ENCODE results near the gene TEX13C.
"Not testable (repeated sequence)": the region's sequence is repeated elsewhere in the genome, so short reads cannot be mapped to it uniquely, and the experiment has no call there.

TEX13C gene

GRCh38 chrX:125293850-125294780 is 25.6 kb upstream of the TEX13C start:
- TF ChIP-seq, protein P1, sequence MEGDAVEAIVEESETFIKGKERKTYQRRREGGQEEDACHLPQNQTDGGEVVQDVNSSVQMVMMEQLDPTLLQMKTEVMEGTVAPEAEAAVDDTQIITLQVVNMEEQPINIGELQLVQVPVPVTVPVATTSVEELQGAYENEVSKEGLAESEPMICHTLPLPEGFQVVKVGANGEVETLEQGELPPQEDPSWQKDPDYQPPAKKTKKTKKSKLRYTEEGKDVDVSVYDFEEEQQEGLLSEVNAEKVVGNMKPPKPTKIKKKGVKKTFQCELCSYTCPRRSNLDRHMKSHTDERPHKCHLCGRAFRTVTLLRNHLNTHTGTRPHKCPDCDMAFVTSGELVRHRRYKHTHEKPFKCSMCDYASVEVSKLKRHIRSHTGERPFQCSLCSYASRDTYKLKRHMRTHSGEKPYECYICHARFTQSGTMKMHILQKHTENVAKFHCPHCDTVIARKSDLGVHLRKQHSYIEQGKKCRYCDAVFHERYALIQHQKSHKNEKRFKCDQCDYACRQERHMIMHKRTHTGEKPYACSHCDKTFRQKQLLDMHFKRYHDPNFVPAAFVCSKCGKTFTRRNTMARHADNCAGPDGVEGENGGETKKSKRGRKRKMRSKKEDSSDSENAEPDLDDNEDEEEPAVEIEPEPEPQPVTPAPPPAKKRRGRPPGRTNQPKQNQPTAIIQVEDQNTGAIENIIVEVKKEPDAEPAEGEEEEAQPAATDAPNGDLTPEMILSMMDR (IDR thresholded peaks at IDR 0.05; ENCODE audit: extremely low read depth, insufficient read depth, missing control alignments), result no peak
- in situ Hi-C loops (cut with MboI; ENCODE audit: low pct_unique_long_range_greater_than_20kb, low sequenced_read_pairs, unreplicated experiment), result no loop called here
- no peak for DNase-seq (ENCODE audit: low spot score)

DNA sequence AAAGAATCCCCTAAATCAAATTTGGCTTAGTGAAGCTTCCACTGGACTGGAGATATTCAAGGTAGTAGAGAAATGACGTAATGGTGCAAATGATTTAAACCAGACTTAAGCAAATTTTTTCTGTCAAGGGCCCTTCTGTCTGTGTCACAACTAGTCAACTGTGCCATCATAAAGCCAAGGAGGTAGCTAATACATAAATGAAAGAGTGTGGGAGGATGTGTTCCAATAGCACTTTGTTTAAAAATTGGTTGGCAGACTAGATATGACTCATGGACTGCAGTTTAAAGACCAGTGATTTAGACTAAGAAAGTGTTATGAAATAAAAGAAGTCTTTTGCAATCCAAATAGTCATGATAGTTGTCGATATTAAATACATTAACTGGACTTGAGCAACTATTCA is 24.3 kb upstream of the TEX13C start:
- TF ChIP-seq, protein P1 (IDR thresholded peaks at IDR 0.05; ENCODE audit: extremely low read depth, insufficient read depth, missing control alignments), result no peak
- no peak for DNase-seq (ENCODE audit: low spot score)
- in situ Hi-C loops (cut with MboI; ENCODE audit: low pct_unique_long_range_greater_than_20kb, low sequenced_read_pairs, unreplicated experiment), result no loop called here

GRCh38 chrX:125298871-125299270 is 20.8 kb upstream of the TEX13C start:
- TF ChIP-seq, protein P1 (IDR thresholded peaks at IDR 0.05; ENCODE audit: extremely low read depth, insufficient read depth, missing control alignments), result no peak
- in situ Hi-C loops (cut with MboI; ENCODE audit: low pct_unique_long_range_greater_than_20kb, low sequenced_read_pairs, unreplicated experiment), result no loop called here
- DNase-seq (ENCODE audit: low spot score), result no peak

GRCh38 chrX:125306335-125306866 is 13.3 kb upstream of the TEX13C start:
- in situ Hi-C loops (cut with MboI; ENCODE audit: low pct_unique_long_range_greater_than_20kb, low sequenced_read_pairs, unreplicated experiment), result no loop called here
- no peak for DNase-seq (ENCODE audit: low spot score)
- TF ChIP-seq, protein P1 (IDR thresholded peaks at IDR 0.05; ENCODE audit: extremely low read depth, insufficient read depth, missing control alignments), result no peak

- no peak for DNase-seq (ENCODE audit: low spot score)
- in situ Hi-C loops (cut with MboI; ENCODE audit: low pct_unique_long_range_greater_than_20kb, low sequenced_read_pairs, unreplicated experiment), result no loop called here
- TF ChIP-seq, protein P1 (IDR thresholded peaks at IDR 0.05; ENCODE audit: extremely low read depth, insufficient read depth, missing control alignments), result no peak
Measured at GRCh38 chrX:125308653-125309052, 11.0 kb upstream of the TEX13C start.

DNA sequence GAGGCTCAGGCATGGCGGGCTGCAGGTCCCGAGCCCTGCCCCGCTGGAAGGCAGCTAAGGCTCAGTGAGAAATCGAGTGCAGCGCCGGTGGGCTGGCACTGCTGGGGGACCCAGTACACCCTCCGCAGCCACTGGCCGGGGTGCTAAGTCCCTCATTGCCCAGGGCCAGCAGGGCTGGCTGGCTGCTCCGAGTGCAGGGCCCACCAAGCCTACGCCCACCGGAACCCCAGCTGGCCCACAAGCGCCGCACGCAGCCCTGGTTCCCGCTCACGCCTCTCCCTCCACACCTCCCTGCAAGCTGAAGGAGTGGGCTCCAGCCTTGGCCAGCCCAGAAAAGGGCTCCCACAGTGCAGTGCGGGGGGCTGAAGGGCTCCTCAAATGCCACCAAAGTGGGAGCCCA is 505 bp upstream of the TEX13C start:
- DNase-seq (ENCODE audit: low spot score); in situ Hi-C loops (cut with MboI; ENCODE audit: low pct_unique_long_range_greater_than_20kb, low sequenced_read_pairs, unreplicated experiment): not testable (repeated sequence)

GRCh38 chrX:125322431-125322830 is 2.8 kb downstream of the TEX13C start:
- no peak for DNase-seq (ENCODE audit: low spot score)
- TF ChIP-seq, protein P1 (IDR thresholded peaks at IDR 0.05; ENCODE audit: extremely low read depth, insufficient read depth, missing control alignments), result no peak
- in situ Hi-C loops (cut with MboI; ENCODE audit: low pct_unique_long_range_greater_than_20kb, low sequenced_read_pairs, unreplicated experiment), result no loop called here

Data from GM13977 (cell line).